ENCODE measurements around the gene RGL3. TPM values are rescaled to one million over a fixed set of nuclear protein-coding genes. Genes with fewer than 3 reads are reported as not detected.
A peak's percentile ranks its signal among the peaks of the same experiment; 100 is the strongest.
"Not testable (repeated sequence)": the region's sequence is repeated elsewhere in the genome, so short reads cannot be mapped to it uniquely, and the experiment has no call there.

The RGL3 gene
- total RNA-seq, 1 donor from 2014 or later = 14.4 TPM

GRCh38 chr19:11425719-11426457 is 6.8 kb upstream of the RGL3 start:
- ATAC-seq (no peak), DNase-seq (ENCODE audit: low spot score) (no peak)
- intact Hi-C loops (cut with DNase I) = no loop called here

GRCh38 chr19:11423791-11424181 is 4.7 kb upstream of the RGL3 start:
- DNase-seq (ENCODE audit: low spot score) = no peak
- intact Hi-C loops (cut with DNase I) = no loop called here
- no peak for ATAC-seq

- intact Hi-C loops (cut with DNase I) = no loop called here
- DNase-seq (ENCODE audit: low spot score) (no peak), ATAC-seq (no peak)
Observed at GRCh38 chr19:11423164-11423790, 4.2 kb upstream of the RGL3 start.

GRCh38 chr19:11422163-11423065 is 3.3 kb upstream of the RGL3 start:
- ATAC-seq (peak; percentile 67), DNase-seq (ENCODE audit: low spot score) (peak; percentile 77)
- intact Hi-C loops (cut with DNase I) = no loop called here

GRCh38 chr19:11421371-11422098 is 2.4 kb upstream of the RGL3 start:
- ATAC-seq = peak; percentile 25
- DNase-seq (ENCODE audit: low spot score) = no peak
- intact Hi-C loops (cut with DNase I) = no loop called here

- peak; percentile 74 for DNase-seq (ENCODE audit: low spot score)
- intact Hi-C loops (cut with DNase I) = no loop called here
- ATAC-seq = peak; percentile 68
Observed at GRCh38 chr19:11420429-11421370, 1.6 kb upstream of the RGL3 start.

- intact Hi-C loops (cut with DNase I) = no loop called here
- ATAC-seq (no peak), DNase-seq (ENCODE audit: low spot score) (no peak)
Observed at GRCh38 chr19:11418094-11418548, 993 bp downstream of the RGL3 start.

GRCh38 chr19:11416346-11417052 is 2.6 kb downstream of the RGL3 start:
- intact Hi-C loops (cut with DNase I) = no loop called here

GRCh38 chr19:11414544-11414943 is 4.6 kb downstream of the RGL3 start:
- DNase-seq (ENCODE audit: low spot score) (no peak), ATAC-seq (no peak)
- intact Hi-C loops (cut with DNase I) = no loop called here

More at GRCh38 chr19:11416346-11417052, 2.6 kb downstream of the RGL3 start:
- no peak for ATAC-seq
- DNase-seq (ENCODE audit: low spot score) = no peak

GRCh38 chr19:11410682-11411081 is 8.4 kb downstream of the RGL3 start:
- DNase-seq (ENCODE audit: low spot score) (no peak), ATAC-seq (no peak)
- intact Hi-C loops (cut with DNase I) = no loop called here

GRCh38 chr19:11408591-11408990 is 10.5 kb downstream of the RGL3 start:
- intact Hi-C loops (cut with DNase I) = no loop called here
- no peak for DNase-seq (ENCODE audit: low spot score)
- no peak for ATAC-seq

GRCh38 chr19:11406703-11407236 is 12.3 kb downstream of the RGL3 start:
- ATAC-seq; DNase-seq (ENCODE audit: low spot score); intact Hi-C loops (cut with DNase I): not testable (repeated sequence)

- no peak for DNase-seq (ENCODE audit: low spot score)
- intact Hi-C loops (cut with DNase I) = no loop called here
- peak; percentile 41 for ATAC-seq
Observed at GRCh38 chr19:11405846-11406643, 13.1 kb downstream of the RGL3 start.

- DNase-seq (ENCODE audit: low spot score) (no peak), ATAC-seq (no peak)
- intact Hi-C loops (cut with DNase I) = no loop called here
Observed at GRCh38 chr19:11404588-11405222, 14.4 kb downstream of the RGL3 start.

GRCh38 chr19:11401808-11402543 is 17.1 kb downstream of the RGL3 start:
- intact Hi-C loops (cut with DNase I) = no loop called here
- ATAC-seq = no peak

More at GRCh38 chr19:11401808-11402543, 17.1 kb downstream of the RGL3 start:
- DNase-seq (ENCODE audit: low spot score) = no peak

Data from sciatic nerve (tissue), 2 donors.